ENCODE results near the gene TVP23A.
A peak's percentile ranks its signal among the peaks of the same experiment; 100 is the strongest.
"Not testable (repeated sequence)": the region's sequence is repeated elsewhere in the genome, so short reads cannot be mapped to it uniquely, and the experiment has no call there.

The TVP23A gene

DNA sequence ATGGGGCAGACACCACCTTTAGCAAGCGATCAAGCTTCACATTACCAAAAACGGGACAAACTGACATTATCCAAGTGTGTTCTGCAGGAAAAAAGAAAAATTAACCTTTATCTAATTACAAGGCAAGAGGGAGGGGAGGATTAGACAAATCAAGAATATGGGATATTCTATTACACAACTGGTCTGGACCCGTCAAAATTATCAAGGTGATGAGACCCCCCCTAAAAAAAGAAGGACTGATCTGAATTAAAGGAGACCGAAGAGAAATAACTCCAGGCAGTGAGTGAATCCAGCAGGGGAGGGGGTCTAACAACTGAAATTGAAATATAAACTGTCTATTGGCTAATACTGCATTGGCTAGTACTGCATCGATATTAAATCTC is 75.4 kb downstream of the TVP23A start:
- H3K4me3 ChIP-seq (ENCODE audit: low read length) = peak overlapping the region; percentile 86
- H3K27me3 ChIP-seq (replicated peaks; ENCODE audit: insufficient read depth, low read length) = no peaks in the 10 kb centered on the region
- H3K36me3 ChIP-seq (replicated peaks; ENCODE audit: insufficient read depth, low read length) = no peaks in the 10 kb centered on the region
- peaks cover 9% of the 10 kb centered on the region for H3K4me1 ChIP-seq (ENCODE audit: low read length)
- peaks cover 7% of the 10 kb centered on the region for H3F3A ChIP-seq (ENCODE audit: insufficient read depth, low read length)
- peaks cover 16% of the 10 kb centered on the region for H3K79me2 ChIP-seq (ENCODE audit: low read length)
- no peak for TF ChIP-seq CTCF (IDR thresholded peaks at IDR 0.05; ENCODE audit: low read length)
- no peak for TF ChIP-seq EZH2 (optimal IDR thresholded peaks at IDR 0.05; ENCODE audit: low read depth, low read length)
- no peak for TF ChIP-seq EZH2phosphoT487 (IDR thresholded peaks at IDR 0.05; ENCODE audit: low read length)
- peak overlapping the region; percentile 92 for H3K9ac ChIP-seq (ENCODE audit: low read length)
- no peaks in the 10 kb centered on the region for H3K9me3 ChIP-seq (replicated peaks; ENCODE audit: insufficient read depth, low read length)
- no peaks in the 10 kb centered on the region for H3K9me2 ChIP-seq (replicated peaks; ENCODE audit: insufficient read depth, low read length)
- H3K27ac ChIP-seq (ENCODE audit: low read length) = peak overlapping the region; percentile 86; the same call in 1 of the 2 replicates
- peak overlapping the region; percentile 86 for H3K4me2 ChIP-seq (ENCODE audit: low read depth, low read length)
- no peak for DNase-seq
- peak overlapping the region; percentile 89 for H2AFZ ChIP-seq (ENCODE audit: low read length)
- no peaks in the 10 kb centered on the region for H4K20me1 ChIP-seq (ENCODE audit: insufficient read depth, low read length)

- Histone ChIP-seq H4K20me1 (ENCODE audit: insufficient read depth, low read length) (no peaks in the 10 kb centered on the region), H3K9me2 (replicated peaks; ENCODE audit: insufficient read depth, low read length) (no peaks in the 10 kb centered on the region), H3F3A (ENCODE audit: insufficient read depth, low read length) (peaks cover 15% of the 10 kb centered on the region), H3K9ac (ENCODE audit: low read length) (no peak overlapping the region), H3K27ac (ENCODE audit: low read length) (no peak overlapping the region), H3K4me3 (ENCODE audit: low read length) (no peak overlapping the region), H3K9me3 (replicated peaks; ENCODE audit: insufficient read depth, low read length) (no peaks in the 10 kb centered on the region), H3K79me2 (ENCODE audit: low read length) (peaks cover 16% of the 10 kb centered on the region), H2AFZ (ENCODE audit: low read length) (no peak overlapping the region), H3K36me3 (replicated peaks; ENCODE audit: insufficient read depth, low read length) (no peaks in the 10 kb centered on the region), H3K4me1 (ENCODE audit: low read length) (peaks cover 19% of the 10 kb centered on the region), H3K27me3 (replicated peaks; ENCODE audit: insufficient read depth, low read length) (no peaks in the 10 kb centered on the region), H3K4me2 (ENCODE audit: low read depth, low read length) (no peak overlapping the region)
- no peak for DNase-seq
- no peak for TF ChIP-seq EZH2phosphoT487 (IDR thresholded peaks at IDR 0.05; ENCODE audit: low read length)
- no peak for TF ChIP-seq EZH2 (optimal IDR thresholded peaks at IDR 0.05; ENCODE audit: low read depth, low read length)
- TF ChIP-seq CTCF (IDR thresholded peaks at IDR 0.05; ENCODE audit: low read length) = no peak
These were observed 76.8 kb downstream of the TVP23A start for GRCh38 chr16:10741844-10742243.

DNA sequence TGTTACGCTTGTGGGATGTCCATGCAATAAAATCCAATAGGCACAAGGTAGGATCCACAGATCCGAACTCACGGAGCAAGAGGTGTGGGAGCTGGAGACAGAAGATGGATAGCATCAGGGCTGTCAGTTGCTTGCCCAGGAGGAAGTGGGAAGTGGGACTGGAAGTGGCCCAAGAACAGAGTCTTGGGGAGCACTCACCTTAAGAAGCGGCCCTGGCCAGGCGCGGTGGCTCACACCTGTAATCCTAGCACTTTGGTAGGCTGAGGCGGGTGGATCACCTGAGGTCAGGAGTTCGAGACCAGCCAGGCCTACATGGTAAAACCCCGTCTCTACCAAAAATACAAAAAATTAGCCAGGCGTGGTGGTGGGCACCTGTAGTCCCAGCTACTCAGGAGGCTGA is 77.3 kb downstream of the TVP23A start:
- not testable (repeated sequence) for H3K9me2 ChIP-seq (replicated peaks; ENCODE audit: insufficient read depth, low read length); H4K20me1 ChIP-seq (ENCODE audit: insufficient read depth, low read length); H3K9ac ChIP-seq (ENCODE audit: low read length); H3K4me2 ChIP-seq (ENCODE audit: low read depth, low read length); H2AFZ ChIP-seq (ENCODE audit: low read length); H3K27ac ChIP-seq (ENCODE audit: low read length); H3K36me3 ChIP-seq (replicated peaks; ENCODE audit: insufficient read depth, low read length); H3K27me3 ChIP-seq (replicated peaks; ENCODE audit: insufficient read depth, low read length); H3K4me3 ChIP-seq (ENCODE audit: low read length); DNase-seq; H3K9me3 ChIP-seq (replicated peaks; ENCODE audit: insufficient read depth, low read length)
- Histone ChIP-seq H3K79me2 (ENCODE audit: low read length) (peaks cover 16% of the 10 kb centered on the region), H3F3A (ENCODE audit: insufficient read depth, low read length) (peaks cover 15% of the 10 kb centered on the region), H3K4me1 (ENCODE audit: low read length) (peaks cover 21% of the 10 kb centered on the region)

- H3K4me1 ChIP-seq (ENCODE audit: low read length) = peaks cover 21% of the 10 kb centered on the region
- no peak overlapping the region for H2AFZ ChIP-seq (ENCODE audit: low read length)
- no peak overlapping the region for H3K4me2 ChIP-seq (ENCODE audit: low read depth, low read length)
- H3K36me3 ChIP-seq (replicated peaks; ENCODE audit: insufficient read depth, low read length) = no peaks in the 10 kb centered on the region
- H3K9me2 ChIP-seq (replicated peaks; ENCODE audit: insufficient read depth, low read length) = no peaks in the 10 kb centered on the region
- peaks cover 15% of the 10 kb centered on the region for H3F3A ChIP-seq (ENCODE audit: insufficient read depth, low read length)
- no peaks in the 10 kb centered on the region for H3K27me3 ChIP-seq (replicated peaks; ENCODE audit: insufficient read depth, low read length)
- TF ChIP-seq EZH2phosphoT487 (IDR thresholded peaks at IDR 0.05; ENCODE audit: low read length) = no peak
- TF ChIP-seq CTCF (IDR thresholded peaks at IDR 0.05; ENCODE audit: low read length) = no peak
- TF ChIP-seq EZH2 (optimal IDR thresholded peaks at IDR 0.05; ENCODE audit: low read depth, low read length) = no peak
- peaks cover 15% of the 10 kb centered on the region for H3K79me2 ChIP-seq (ENCODE audit: low read length)
- H3K9ac ChIP-seq (ENCODE audit: low read length) = no peak overlapping the region
- H4K20me1 ChIP-seq (ENCODE audit: insufficient read depth, low read length) = no peaks in the 10 kb centered on the region
- no peaks in the 10 kb centered on the region for H3K9me3 ChIP-seq (replicated peaks; ENCODE audit: insufficient read depth, low read length)
- DNase-seq = no peak
- H3K4me3 ChIP-seq (ENCODE audit: low read length) = no peak overlapping the region
- no peak overlapping the region for H3K27ac ChIP-seq (ENCODE audit: low read length)
These were observed 77.8 kb downstream of the TVP23A start for GRCh38 chr16:10740845-10741208.
